SK-N-MC (cell line): ENCODE results near the gene ROBO2.

Source experiments
- EZH2 ChIP-seq: fragments of 200-600 bp; sonication (generic); IDR thresholded peaks from one replicate; pipeline ENCODE4 v1.6.1; 2017; ENCODE audit warnings: antibody characterized with exemption
- FOXP2 ChIP-seq: optimal IDR thresholded peaks from 2 replicates; pipeline ENCODE3; 2011; ENCODE audit warnings: mild to moderate bottlenecking, moderate library complexity; ENCODE audit not compliant: insufficient read depth; ENCODE audit errors: extremely low read length, control extremely low read depth
- POLR2AphosphoS5 ChIP-seq: IDR thresholded peaks from 2 replicates; pipeline ENCODE4 v1.6.1; 2012; ENCODE audit warnings: mild to moderate bottlenecking, low read depth, low read length, borderline replicate concordance

GRCh38 chr3:77370413-77370812, 330.5 kb downstream of the ROBO2 start:
- TF ChIP-seq POLR2AphosphoS5, result no peak
- TF ChIP-seq FOXP2, result no peak
- no peak for TF ChIP-seq EZH2
